Hematopoietic multipotent progenitor cell treated with erythropoietin and hydrocortisone succinate and interleukin-3 and kit ligand, for 4 days (in vitro differentiated cells): ENCODE data around the gene ADAMTS14.

Experiments
- DNase-seq: peaks from one replicate; pipeline ENCODE4 v3.0.0-alpha.2; 2015

ADAMTS14 gene

GRCh38 chr10:70695241-70696030 lies 23.1 kb downstream of the ADAMTS14 start:
- no peak for DNase-seq

GRCh38 chr10:70698211-70698610 lies 25.9 kb downstream of the ADAMTS14 start:
- no peak for DNase-seq

GRCh38 chr10:70699063-70699658 lies 26.9 kb downstream of the ADAMTS14 start:
- DNase-seq: no peak

GRCh38 chr10:70699659-70700174 lies 27.4 kb downstream of the ADAMTS14 start:
- DNase-seq: no peak

GRCh38 chr10:70702190-70702763 lies 30.0 kb downstream of the ADAMTS14 start:
- no peak for DNase-seq

DNA sequence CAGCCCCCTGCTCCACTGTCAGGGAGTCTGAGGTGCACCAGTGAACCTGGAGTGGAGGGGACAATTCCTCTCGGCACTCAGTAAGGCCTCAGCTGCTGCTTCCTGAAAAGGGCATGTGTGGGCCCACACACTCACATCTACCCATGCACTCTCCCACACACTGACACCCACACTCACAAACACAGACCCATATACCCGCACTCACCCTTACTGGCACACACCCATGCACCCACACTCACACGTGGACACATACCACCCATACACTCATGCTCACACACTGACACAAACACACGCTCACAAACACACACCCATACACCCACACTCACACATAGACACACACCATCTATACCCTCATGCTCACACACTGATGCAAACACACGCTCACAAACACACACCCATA lies 31.9 kb downstream of the ADAMTS14 start:
- DNase-seq: no peak

DNA sequence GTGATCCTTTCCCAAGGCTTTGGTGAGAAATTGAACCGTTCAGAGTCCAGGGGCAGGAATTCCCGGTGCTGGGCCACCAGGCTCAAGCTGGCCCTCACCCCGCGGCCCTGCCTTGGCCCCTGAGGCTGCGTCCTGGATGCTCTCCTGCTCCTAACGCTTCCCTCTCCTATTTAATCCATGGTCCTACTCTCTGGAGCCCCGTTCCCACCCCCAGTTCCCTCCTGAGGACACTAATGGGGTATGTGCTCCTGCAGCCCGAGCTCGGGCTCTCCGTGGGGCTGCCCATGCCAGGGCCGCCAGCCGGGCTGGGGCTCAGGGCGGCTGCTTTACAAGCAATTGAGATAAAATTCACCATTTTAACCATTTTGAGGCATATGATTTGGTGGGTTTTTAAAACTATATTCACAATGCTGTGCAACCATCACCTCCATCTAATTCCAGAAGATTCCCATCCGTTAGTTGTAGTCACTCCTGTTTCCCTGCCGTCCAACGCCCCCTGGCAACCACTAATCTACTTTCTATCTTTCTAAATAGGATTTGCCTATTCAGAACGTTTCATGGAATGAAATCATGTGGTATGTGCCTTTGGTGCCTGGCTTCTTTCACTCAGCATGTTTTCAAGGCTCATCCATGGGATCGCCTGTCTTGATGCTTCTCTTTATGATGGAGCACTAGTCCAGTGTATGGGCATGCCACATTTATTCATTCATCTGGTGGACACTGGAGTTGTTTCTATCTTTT lies 33.0 kb downstream of the ADAMTS14 start:
- DNase-seq: no peak

DNA sequence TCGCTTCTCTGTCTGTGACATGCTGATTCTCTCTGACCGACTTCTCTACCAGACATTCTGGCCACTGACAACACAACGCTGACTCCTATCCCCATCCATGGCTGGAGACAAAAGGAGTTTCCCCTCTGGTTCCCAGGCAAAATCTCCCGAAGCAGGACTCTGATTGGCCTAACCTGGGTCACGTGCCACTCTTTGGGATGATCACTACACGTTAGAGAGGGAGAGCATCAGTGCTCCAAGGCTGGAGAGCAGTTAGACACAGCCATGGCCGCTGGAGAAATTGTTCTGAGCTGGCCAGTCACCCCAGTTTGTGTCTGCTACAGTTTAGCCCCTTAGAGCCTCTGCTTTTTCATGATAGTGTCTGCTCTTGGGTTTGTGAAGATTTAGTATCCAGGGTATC lies 38.9 kb downstream of the ADAMTS14 start:
- DNase-seq: no peak

- DNase-seq: no peak
Observed at GRCh38 chr10:70711911-70712310, 39.6 kb downstream of the ADAMTS14 start.

- DNase-seq: no peak
Observed at GRCh38 chr10:70714245-70714644, 41.9 kb downstream of the ADAMTS14 start.

GRCh38 chr10:70714951-70715350 lies 42.6 kb downstream of the ADAMTS14 start:
- no peak for DNase-seq

DNA sequence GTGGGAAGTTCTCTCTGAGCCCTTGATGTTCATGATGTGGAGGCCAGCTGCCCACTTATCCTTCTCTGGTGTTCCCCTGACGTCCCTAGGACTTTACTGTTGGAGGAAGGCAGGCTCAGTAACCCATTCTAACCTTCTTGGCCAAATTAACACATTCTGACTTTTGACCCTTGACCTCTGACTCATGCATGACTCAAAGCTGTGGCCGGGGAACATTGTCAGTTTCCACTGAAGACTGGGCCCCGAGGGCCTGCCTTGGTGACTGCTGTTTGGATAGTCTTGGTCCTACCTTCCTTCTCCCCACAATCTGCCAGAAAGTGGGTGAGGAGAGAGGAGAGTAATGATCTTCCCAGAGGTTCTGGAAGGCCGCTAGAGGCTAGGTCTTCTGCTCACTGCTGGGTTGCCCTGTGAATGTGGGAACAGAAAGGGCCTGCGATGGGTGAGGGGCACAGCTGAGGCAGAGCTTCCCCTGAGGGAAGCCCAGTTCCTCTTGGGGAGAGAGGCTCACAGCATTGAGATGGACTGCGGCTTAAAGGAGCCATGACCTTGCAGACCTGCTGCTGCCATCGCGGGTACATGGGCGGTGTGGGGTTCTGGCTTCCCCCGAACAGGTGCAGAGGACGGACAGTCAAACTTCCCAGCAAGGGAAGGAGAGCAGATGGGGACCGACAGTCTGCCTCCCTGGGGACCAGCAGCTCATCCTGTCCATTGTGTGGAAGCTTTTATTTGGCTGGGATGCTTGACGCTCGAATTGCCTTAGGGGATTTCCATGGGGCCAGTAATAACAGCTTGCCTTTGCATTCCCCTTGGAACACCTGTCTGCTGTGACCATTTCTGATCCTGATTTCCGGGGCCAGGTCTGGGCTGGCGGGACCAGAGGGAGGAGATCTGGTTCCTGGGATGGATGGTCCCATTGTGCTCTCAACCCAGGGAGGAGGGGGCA lies 43.8 kb downstream of the ADAMTS14 start:
- peak; percentile 21 for DNase-seq

DNA sequence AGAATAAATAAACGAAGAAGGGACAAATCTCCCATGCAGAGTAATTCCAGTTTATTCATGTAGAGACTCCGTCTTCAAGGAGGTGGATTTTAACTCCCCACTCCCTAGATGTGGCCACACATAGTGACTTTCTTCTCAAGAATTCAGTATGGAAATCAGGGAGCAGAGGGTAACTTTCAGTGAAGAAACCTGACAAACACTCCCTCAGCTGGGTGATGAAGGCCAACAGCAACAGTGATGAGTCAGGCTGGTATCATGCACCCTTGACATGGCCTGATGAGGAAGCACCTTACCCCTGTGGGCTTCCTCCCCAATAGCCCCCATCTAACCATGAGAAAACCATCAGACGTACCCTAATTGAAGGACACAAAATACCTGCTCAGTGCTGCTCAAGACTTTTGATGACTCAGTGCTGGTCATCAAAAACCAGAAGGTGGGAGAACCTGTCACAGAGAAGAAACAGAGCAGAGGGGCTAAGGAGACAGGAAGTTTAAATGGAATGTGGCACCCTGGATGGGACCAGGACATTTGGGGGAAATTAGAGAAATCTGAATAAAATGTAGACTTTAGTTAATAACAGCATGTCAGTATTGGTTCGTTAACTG lies 50.6 kb downstream of the ADAMTS14 start:
- DNase-seq: peak; percentile 18

- no peak for DNase-seq
Observed at GRCh38 chr10:70723771-70724170, 51.5 kb downstream of the ADAMTS14 start.

DNA sequence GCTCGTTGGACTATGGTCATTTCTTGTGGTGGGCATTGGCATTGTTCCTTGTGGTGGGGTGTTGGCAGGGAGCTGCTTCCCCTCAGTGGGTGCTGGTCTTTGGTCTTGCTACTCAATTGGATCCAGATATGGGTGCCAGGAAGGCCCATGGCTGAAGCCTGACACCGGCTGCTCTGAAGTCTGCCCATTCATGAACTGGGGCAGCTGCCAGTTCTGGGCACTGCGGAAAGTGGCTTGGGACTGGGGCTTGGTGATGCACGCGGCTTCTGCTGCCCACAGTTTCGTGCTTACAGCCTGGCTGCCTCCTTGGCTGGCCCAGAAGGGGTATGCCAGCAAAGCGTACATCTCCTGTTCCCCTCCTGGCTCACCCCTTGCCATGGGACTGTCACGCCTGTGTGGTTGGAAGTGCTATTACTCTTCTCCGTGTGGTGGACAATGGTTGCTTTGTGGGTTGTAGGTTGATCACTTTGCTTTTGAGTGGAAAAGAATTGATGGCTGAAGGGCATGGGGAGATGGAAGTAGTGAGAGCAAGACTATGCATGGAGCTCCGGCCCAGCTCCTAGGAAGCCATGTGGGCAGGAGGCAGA lies 54.7 kb downstream of the ADAMTS14 start:
- DNase-seq: no peak

DNA sequence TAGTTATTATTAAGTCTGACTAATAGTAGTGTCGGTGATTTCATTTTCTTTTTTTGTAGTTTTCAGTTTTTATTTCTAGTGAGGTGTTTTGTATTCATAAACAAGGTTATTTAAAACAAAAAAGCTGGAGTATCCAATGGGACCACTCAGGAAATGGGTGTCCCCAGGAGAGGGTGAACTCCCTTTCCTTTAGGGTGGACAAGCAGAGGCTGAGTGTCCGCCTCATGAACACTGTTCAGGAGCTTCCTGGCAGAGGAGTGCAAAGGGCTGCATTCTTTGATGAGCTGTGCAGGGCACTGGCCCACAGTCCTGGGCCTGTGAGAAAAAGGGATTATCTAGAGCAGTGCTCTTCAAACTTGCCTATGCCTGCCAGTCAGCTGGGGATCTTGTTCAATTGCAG lies 56.0 kb downstream of the ADAMTS14 start:
- DNase-seq: no peak

DNA sequence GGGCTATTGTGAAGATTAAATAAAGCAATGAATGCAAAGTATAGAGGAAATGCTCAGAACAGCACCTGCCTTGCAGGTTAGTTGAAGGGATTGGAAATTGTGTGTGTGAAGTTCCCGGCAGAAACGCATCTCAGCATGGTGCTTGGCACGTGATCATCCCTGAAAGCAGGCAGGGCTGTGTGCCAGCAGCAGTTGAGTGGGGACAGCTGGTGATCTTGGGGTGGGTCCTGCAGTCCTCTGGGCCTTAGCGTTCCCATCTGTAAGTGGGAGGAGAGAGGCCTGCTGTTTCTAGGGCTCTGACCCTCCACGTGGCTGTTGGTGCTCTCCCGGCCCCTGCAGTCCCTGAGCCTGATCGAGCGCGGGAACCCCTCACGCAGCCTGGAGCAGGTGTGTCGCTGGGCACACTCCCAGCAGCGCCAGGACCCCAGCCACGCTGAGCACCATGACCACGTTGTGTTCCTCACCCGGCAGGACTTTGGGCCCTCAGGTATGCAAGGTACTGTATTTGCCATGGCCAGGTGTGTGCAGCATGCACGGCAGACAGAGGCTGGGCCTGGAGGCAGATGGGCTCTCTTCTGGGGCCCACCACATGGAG lies 57.6 kb downstream of the ADAMTS14 start:
- no peak for DNase-seq

DNA sequence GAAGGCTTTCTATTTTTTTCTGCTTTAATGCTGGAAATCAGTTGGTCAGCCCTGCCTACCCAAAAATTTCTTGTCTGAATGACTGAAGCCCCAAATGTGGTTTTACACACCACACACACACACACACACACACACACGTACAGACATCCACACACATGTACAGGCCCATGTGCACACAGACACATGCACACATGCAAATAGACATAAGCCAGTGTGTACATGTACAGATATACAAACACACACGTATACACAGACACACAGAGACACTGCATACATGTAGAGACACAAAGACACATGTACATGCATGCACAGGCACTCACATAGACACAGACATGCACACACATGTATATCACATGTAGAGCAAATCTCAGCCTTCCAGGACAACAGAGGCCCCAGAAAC lies 58.6 kb downstream of the ADAMTS14 start:
- no peak for DNase-seq

DNA sequence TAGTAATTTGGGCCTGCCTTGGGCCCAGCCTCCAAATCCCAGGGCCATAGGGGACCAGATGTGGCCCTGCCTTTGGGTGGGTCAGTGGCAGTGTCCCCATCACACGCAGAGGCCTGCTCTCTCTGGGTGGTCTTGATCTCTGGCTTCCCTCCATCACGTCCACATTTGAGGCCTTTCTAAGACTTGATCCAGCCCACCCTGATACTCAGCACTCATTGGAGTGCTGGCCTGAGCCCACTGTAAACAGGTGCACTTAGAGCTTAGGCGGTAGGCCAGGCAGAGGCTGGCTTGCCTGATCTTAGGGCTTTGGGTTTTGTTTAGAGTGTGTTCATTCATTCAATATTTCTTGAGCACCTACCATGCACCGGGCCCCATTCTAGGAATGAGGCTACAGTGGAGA lies 60.3 kb downstream of the ADAMTS14 start:
- no peak for DNase-seq

DNA sequence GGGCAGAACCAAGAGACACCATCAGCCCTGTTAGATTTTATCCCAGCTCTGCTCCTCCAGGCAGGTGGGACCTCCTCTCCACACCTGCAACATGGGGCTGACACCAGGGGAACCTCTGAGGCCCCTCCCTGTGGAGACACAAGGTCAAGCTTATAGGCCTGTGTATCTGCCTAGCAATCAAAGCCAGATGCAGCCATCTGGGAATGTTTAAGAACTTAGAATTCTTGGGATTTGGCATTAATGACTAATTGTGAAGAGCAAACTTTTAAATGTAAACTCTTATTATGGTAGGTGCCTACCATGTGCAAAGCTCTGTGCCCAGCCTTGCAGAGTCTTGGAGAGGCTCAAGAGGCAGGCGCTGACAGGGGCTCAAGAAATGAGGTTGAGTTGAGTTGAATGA lies 60.7 kb downstream of the ADAMTS14 start:
- no peak for DNase-seq

GRCh38 chr10:70735161-70735560 lies 62.9 kb downstream of the ADAMTS14 start:
- no peak for DNase-seq
